Measurements from ENCODE around the gene DAB2.

Gene DAB2

DNA sequence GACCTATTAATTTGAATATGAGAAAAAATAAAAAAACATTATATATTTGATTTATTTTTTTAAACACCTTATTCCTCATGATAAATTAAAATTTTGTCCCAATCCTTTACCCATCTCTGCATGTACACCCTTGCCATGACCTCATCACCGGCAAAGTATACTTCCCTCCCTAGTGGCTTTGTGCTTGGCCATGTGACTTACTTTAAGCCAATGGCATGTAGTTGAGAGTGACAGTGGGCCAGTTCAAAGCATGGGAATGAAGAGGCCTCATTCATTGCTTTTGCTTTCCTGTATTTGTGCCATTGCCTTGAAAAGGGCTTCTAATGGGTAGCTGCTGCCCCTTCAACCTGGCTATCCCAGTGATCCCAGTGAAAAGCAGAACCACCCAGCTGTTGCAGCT lies 91.7 kb downstream of the DAB2 start:
- Histone ChIP-seq H3K9me2 (ENCODE audit: low read depth, low read length) (no peaks in the 10 kb centered on the region), H3K4me2 (ENCODE audit: low read length) (no peak overlapping the region), H3K4me3 (ENCODE audit: low read depth, low read length, poor library complexity, severe bottlenecking) (no peak overlapping the region), H3K9me3 (ENCODE audit: low read length) (no peaks in the 10 kb centered on the region), H3K9ac (ENCODE audit: low read length) (no peak overlapping the region), H3K4me1 (ENCODE audit: insufficient read depth, low read length, severe bottlenecking) (no peaks in the 10 kb centered on the region), H4K20me1 (ENCODE audit: insufficient read depth, low read length) (no peaks in the 10 kb centered on the region), H3K36me3 (ENCODE audit: insufficient read depth, low read length) (no peaks in the 10 kb centered on the region), H2AFZ (ENCODE audit: low read length) (no peak overlapping the region), H3K27ac (ENCODE audit: low read depth, low read length, poor library complexity, severe bottlenecking) (no peak overlapping the region), H3K27me3 (ENCODE audit: insufficient read depth, low read length) (no peaks in the 10 kb centered on the region), H3F3A (ENCODE audit: insufficient read depth, low read length) (no peaks in the 10 kb centered on the region), H3K79me2 (ENCODE audit: insufficient read depth, low read length) (no peaks in the 10 kb centered on the region)
- no peak for TF ChIP-seq EZH2 (IDR thresholded peaks at IDR 0.05; ENCODE audit: borderline replicate concordance, low read length)
- TF ChIP-seq, protein P1, sequence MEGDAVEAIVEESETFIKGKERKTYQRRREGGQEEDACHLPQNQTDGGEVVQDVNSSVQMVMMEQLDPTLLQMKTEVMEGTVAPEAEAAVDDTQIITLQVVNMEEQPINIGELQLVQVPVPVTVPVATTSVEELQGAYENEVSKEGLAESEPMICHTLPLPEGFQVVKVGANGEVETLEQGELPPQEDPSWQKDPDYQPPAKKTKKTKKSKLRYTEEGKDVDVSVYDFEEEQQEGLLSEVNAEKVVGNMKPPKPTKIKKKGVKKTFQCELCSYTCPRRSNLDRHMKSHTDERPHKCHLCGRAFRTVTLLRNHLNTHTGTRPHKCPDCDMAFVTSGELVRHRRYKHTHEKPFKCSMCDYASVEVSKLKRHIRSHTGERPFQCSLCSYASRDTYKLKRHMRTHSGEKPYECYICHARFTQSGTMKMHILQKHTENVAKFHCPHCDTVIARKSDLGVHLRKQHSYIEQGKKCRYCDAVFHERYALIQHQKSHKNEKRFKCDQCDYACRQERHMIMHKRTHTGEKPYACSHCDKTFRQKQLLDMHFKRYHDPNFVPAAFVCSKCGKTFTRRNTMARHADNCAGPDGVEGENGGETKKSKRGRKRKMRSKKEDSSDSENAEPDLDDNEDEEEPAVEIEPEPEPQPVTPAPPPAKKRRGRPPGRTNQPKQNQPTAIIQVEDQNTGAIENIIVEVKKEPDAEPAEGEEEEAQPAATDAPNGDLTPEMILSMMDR (IDR thresholded peaks at IDR 0.05; ENCODE audit: low read length): no peak

DNA sequence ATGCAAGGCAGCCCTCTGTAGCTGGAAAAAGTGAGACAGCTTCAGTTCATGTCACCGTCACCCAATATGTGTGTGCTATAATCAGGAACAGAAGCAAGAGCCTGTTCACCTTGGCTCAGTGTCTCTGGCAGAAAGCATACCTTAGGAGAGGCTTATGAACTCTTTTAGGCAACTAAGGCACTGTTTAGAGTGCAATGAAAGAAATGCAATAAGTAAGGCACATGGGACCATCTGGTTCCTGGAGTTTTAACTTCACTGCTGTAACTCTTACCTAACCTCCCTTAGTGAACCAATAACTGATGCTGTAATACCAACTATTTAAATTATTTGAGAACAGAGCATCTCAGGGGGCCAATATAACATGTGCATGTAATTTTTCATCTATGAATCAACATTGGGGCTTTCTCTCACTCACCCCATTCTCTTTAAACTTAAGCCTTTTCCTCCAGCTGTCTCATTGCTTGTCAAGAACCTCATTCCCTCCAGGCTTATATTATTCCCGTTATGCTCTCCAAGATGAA lies 92.9 kb downstream of the DAB2 start:
- TF ChIP-seq EZH2 (IDR thresholded peaks at IDR 0.05; ENCODE audit: borderline replicate concordance, low read length): no peak
- TF ChIP-seq, protein P1 (IDR thresholded peaks at IDR 0.05; ENCODE audit: low read length): no peak
- no peak overlapping the region for H3K9ac ChIP-seq (ENCODE audit: low read length)
- no peaks in the 10 kb centered on the region for H3K9me3 ChIP-seq (ENCODE audit: low read length)
- no peak overlapping the region for H3K4me2 ChIP-seq (ENCODE audit: low read length)
- H3K27ac ChIP-seq (ENCODE audit: low read depth, low read length, poor library complexity, severe bottlenecking): no peak overlapping the region
- H3K79me2 ChIP-seq (ENCODE audit: insufficient read depth, low read length): no peaks in the 10 kb centered on the region
- H3K36me3 ChIP-seq (ENCODE audit: insufficient read depth, low read length): no peaks in the 10 kb centered on the region
- H4K20me1 ChIP-seq (ENCODE audit: insufficient read depth, low read length): no peaks in the 10 kb centered on the region
- H3K4me3 ChIP-seq (ENCODE audit: low read depth, low read length, poor library complexity, severe bottlenecking): no peak overlapping the region
- H3F3A ChIP-seq (ENCODE audit: insufficient read depth, low read length): no peaks in the 10 kb centered on the region
- H3K4me1 ChIP-seq (ENCODE audit: insufficient read depth, low read length, severe bottlenecking): no peaks in the 10 kb centered on the region
- H2AFZ ChIP-seq (ENCODE audit: low read length): no peak overlapping the region
- no peaks in the 10 kb centered on the region for H3K27me3 ChIP-seq (ENCODE audit: insufficient read depth, low read length)
- H3K9me2 ChIP-seq (ENCODE audit: low read depth, low read length): no peaks in the 10 kb centered on the region

DNA sequence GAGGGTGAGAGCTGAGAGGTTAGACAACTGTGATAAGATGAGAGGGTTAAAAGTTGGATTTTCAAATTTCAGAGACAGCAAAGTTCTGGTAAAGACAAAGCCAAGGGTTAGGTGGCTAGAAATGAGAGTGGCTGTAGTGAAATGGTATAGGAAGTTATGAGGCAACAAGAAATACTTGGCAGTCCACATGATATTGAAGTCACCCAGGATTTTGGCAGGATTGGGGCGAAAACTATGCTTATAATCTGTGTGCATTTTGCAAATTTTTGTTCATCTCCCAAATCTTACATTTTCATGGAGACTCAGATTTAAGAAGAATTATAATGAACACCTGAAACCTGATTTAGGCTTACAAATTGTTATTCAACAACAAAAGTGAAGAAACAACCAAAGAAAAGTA lies 96.0 kb downstream of the DAB2 start:
- Histone ChIP-seq H3K9me3 (ENCODE audit: low read length) (no peaks in the 10 kb centered on the region), H3K4me3 (ENCODE audit: low read depth, low read length, poor library complexity, severe bottlenecking) (no peak overlapping the region), H3F3A (ENCODE audit: insufficient read depth, low read length) (no peaks in the 10 kb centered on the region), H4K20me1 (ENCODE audit: insufficient read depth, low read length) (no peaks in the 10 kb centered on the region), H3K9ac (ENCODE audit: low read length) (no peak overlapping the region), H2AFZ (ENCODE audit: low read length) (no peak overlapping the region), H3K4me1 (ENCODE audit: insufficient read depth, low read length, severe bottlenecking) (no peaks in the 10 kb centered on the region), H3K79me2 (ENCODE audit: insufficient read depth, low read length) (no peaks in the 10 kb centered on the region), H3K9me2 (ENCODE audit: low read depth, low read length) (no peaks in the 10 kb centered on the region), H3K27ac (ENCODE audit: low read depth, low read length, poor library complexity, severe bottlenecking) (no peak overlapping the region), H3K27me3 (ENCODE audit: insufficient read depth, low read length) (no peaks in the 10 kb centered on the region), H3K4me2 (ENCODE audit: low read length) (no peak overlapping the region), H3K36me3 (ENCODE audit: insufficient read depth, low read length) (no peaks in the 10 kb centered on the region)
- TF ChIP-seq, protein P1 (IDR thresholded peaks at IDR 0.05; ENCODE audit: low read length): no peak
- TF ChIP-seq EZH2 (IDR thresholded peaks at IDR 0.05; ENCODE audit: borderline replicate concordance, low read length): no peak
